GM06990 (cell line): ENCODE results near the gene LRRN2.
"Not testable (repeated sequence)": the region's sequence is repeated elsewhere in the genome, so short reads cannot be mapped to it uniquely, and the experiment has no call there.

Source experiments
- DNase-seq: peaks from one replicate; pipeline ENCODE4 v3.0.0-alpha.2; 2011; ENCODE audit not compliant: insufficient read length; ENCODE audit errors: extremely low read depth
- H3K27me3 ChIP-seq: replicated peaks from 2 replicates; pipeline ENCODE4 v1.6.0; 2011; ENCODE audit warnings: low read length; ENCODE audit not compliant: control insufficient read depth, insufficient read depth
- H3K36me3 ChIP-seq: 2 replicates; pipeline ENCODE4 v1.5.1; 2011; ENCODE audit warnings: low read length; ENCODE audit not compliant: control insufficient read depth, insufficient read depth
- H3K4me3 ChIP-seq: replicated peaks from 2 replicates; pipeline ENCODE4 v1.5.1; 2011; ENCODE audit warnings: low read depth, mild to moderate bottlenecking, control low read depth, low read length
- CTCF ChIP-seq: IDR thresholded peaks from 2 replicates; pipeline ENCODE4 v1.5.1; 2011; ENCODE audit warnings: low read length, control low read depth, mild to moderate bottlenecking, inconsistent platforms; ENCODE audit not compliant: insufficient read depth, poor library complexity, severe bottlenecking

The LRRN2 gene

GRCh38 chr1:204640578-204640977, 45.0 kb downstream of the LRRN2 start:
- no peaks in the 10 kb centered on the region for H3K36me3 ChIP-seq
- TF ChIP-seq CTCF, result no peak
- DNase-seq, result no peak
- no peak overlapping the region for H3K4me3 ChIP-seq
- H3K27me3 ChIP-seq, result peaks cover 7% of the 10 kb centered on the region

DNA sequence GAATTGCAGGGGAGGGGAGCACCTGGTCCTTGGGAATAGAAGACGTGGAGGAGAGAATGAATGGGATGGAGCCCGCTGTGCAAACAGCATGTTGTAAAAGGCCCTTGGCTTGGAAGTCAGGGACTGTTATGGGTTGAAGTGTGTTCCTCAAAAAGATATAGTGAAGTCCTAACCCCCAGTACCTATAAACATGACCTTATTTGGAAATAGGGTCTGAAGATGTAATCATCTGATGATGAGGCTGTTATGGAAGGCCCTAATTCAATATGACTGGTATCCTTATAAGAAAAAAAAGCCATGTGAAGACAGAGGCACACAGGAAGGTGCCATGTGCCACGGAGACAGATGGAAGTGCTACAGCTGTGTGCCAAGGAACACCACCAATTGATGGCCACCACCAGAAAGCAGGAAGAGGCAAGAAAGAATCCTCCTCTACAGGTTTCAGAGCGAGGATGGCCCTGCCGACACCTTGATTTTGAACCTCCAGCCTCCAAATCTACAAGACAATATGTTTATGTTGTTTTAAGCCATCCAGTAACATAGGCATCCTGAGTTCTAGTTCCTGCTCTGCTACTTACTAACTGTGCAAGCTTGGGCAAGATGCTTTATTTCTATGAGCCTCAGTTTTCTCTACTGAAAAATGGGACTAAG, 51.2 kb downstream of the LRRN2 start:
- Histone ChIP-seq H3K36me3 (no peaks in the 10 kb centered on the region), H3K27me3 (peaks cover 3% of the 10 kb centered on the region), H3K4me3 (no peak overlapping the region)
- DNase-seq, result no peak
- no peak for TF ChIP-seq CTCF

GRCh38 chr1:204633665-204634064, 51.9 kb downstream of the LRRN2 start:
- Histone ChIP-seq H3K4me3 (no peak overlapping the region), H3K27me3 (peaks cover 3% of the 10 kb centered on the region), H3K36me3 (no peaks in the 10 kb centered on the region)
- TF ChIP-seq CTCF, result no peak
- no peak for DNase-seq

- DNase-seq, result no peak
- no peak for TF ChIP-seq CTCF
- H3K4me3 ChIP-seq, result no peak overlapping the region
Measured at GRCh38 chr1:204630132-204630905, 55.2 kb downstream of the LRRN2 start.

DNA sequence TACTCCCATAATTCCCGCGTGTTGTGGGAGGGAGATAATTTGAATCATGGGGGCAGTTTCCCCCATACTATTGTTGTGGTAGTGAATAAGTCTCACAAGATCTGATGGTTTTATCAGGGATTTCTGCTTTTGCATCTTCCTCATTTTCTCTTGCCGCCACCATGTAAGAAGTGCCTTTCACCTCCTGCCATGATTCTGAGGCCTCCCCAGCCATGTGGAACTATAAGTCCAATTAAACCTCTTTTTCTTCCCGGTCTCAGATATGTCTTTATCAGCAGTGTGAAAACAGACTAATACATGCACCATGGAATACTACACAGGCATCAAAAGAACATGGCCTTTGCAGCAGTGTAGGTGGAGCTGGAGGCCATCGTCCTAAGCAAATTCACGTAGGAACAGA, 56.1 kb downstream of the LRRN2 start:
- not testable (repeated sequence) for H3K27me3 ChIP-seq, H3K36me3 ChIP-seq, H3K4me3 ChIP-seq, DNase-seq

More at GRCh38 chr1:204630132-204630905, 55.2 kb downstream of the LRRN2 start:
- Histone ChIP-seq H3K27me3 (peaks cover 2% of the 10 kb centered on the region), H3K36me3 (no peaks in the 10 kb centered on the region)

DNA sequence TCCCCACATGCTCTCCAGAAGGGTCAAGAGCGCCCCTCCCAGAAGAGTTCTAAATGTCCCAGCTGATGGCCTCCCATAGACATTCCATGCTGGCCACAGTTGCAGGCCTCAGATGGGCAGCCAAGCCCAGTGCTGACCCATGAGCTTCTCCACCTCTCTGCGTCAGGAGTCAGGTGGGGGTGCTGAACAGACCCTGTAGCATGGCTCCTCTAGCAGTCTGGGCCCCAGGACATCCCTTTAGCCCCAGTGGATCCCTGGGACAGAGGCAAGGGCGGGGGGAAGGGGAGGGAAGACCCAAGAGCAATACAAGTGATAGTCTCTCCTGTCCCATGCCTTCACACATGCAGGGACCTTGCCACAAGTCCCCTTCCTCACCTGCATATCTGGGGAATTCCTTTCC, 56.7 kb downstream of the LRRN2 start:
- Histone ChIP-seq H3K36me3 (no peaks in the 10 kb centered on the region), H3K27me3 (peaks cover 1% of the 10 kb centered on the region), H3K4me3 (no peak overlapping the region)
- DNase-seq, result no peak
- no peak for TF ChIP-seq CTCF
